GM13977 (cell line): Measurements from ENCODE around the gene KRT6A.

Source experiments
- DNase-seq: peaks from one replicate; pipeline ENCODE4 v3.0.0; 2012; ENCODE audit warnings: low spot score
- CTCF ChIP-seq: IDR thresholded peaks from 2 replicates; pipeline ENCODE4 v1.5.1; 2012; ENCODE audit warnings: mild to moderate bottlenecking, control low read depth; ENCODE audit not compliant: insufficient read depth; ENCODE audit errors: extremely low read depth, missing control alignments
- in situ Hi-C: fragments of 300-500 bp; cut with MboI; formaldehyde crosslinking; loops from one replicate; pipeline ENCODE4 v1.12.0; 2022; ENCODE audit warnings: low sequenced_read_pairs, low pct_unique_long_range_greater_than_20kb, mixed read lengths, inconsistent platforms; ENCODE audit not compliant: unreplicated experiment

The KRT6A gene

GRCh38 chr12:52537101-52537500 lies 44.0 kb upstream of the KRT6A start:
- no peak for DNase-seq

GRCh38 chr12:52535574-52535973 lies 42.5 kb upstream of the KRT6A start:
- in situ Hi-C loops: no loop called here

More at GRCh38 chr12:52537101-52537500, 44.0 kb upstream of the KRT6A start:
- in situ Hi-C loops: no loop called here
- TF ChIP-seq CTCF: no peak

GRCh38 chr12:52534482-52534881 lies 41.4 kb upstream of the KRT6A start:
- in situ Hi-C loops: no loop called here
- TF ChIP-seq CTCF: no peak
- no peak for DNase-seq

More at GRCh38 chr12:52535574-52535973, 42.5 kb upstream of the KRT6A start:
- TF ChIP-seq CTCF: no peak
- no peak for DNase-seq

- DNase-seq: no peak
- in situ Hi-C loops: no loop called here
- no peak for TF ChIP-seq CTCF
These were observed 40.8 kb upstream of the KRT6A start for GRCh38 chr12:52533686-52534470.

- in situ Hi-C loops: no loop called here
- DNase-seq: no peak
- no peak for TF ChIP-seq CTCF
These were observed 39.6 kb upstream of the KRT6A start for GRCh38 chr12:52532636-52533035.

GRCh38 chr12:52531566-52532300 lies 38.7 kb upstream of the KRT6A start:
- in situ Hi-C loops: no loop called here
- no peak for DNase-seq
- no peak for TF ChIP-seq CTCF
